GM12878 (cell line): ENCODE results near the gene PUS3.

ENCODE experiments used
- BCL3 ChIP-seq: IDR thresholded peaks from 2 replicates; pipeline ENCODE4 v1.6.1; 2011; ENCODE audit warnings: borderline replicate concordance, low read depth, mild to moderate bottlenecking, moderate library complexity, low read length; ENCODE audit not compliant: insufficient read depth, poor library complexity, severe bottlenecking
- CREB1 ChIP-seq: IDR thresholded peaks from 2 replicates; pipeline ENCODE4 v1.6.1; 2012; ENCODE audit warnings: low read depth, mild to moderate bottlenecking, inconsistent platforms
- CTCF ChIP-seq, 3 experiments: IDR thresholded peaks in 2 of 3; conservative IDR thresholded peaks in 1 of 3; 2 replicates each; pipeline ENCODE4 v1.5.1; 2011; ENCODE audit warnings: low read depth in 3 of 3, low read length in 3 of 3, mild to moderate bottlenecking in 3 of 3, control low read depth in 2 of 3, moderate library complexity in 2 of 3, inconsistent platforms in 1 of 3, mixed read lengths in 1 of 3; ENCODE audit not compliant: control insufficient read depth in 2 of 3, insufficient read depth in 1 of 3; ENCODE audit errors: extremely low read depth in 1 of 3
- EZH2 ChIP-seq: IDR thresholded peaks from 2 replicates; pipeline ENCODE4 v1.6.1; 2012; ENCODE audit warnings: low read depth, mild to moderate bottlenecking, control low read depth, inconsistent platforms, low read length, borderline replicate concordance; ENCODE audit not compliant: control insufficient read depth
- FOS ChIP-seq: IDR thresholded peaks from 3 replicates; pipeline ENCODE4 v1.6.1; 2011; ENCODE audit warnings: borderline replicate concordance; ENCODE audit not compliant: insufficient read length; ENCODE audit errors: extremely low read depth
- LARP7 ChIP-seq: fragments of 450-650 bp; IDR thresholded peaks from 2 replicates; pipeline ENCODE4 v1.6.1; 2017; ENCODE audit warnings: mild to moderate bottlenecking
- MYC ChIP-seq: IDR thresholded peaks from 2 replicates; pipeline ENCODE4 v1.6.1; 2011; ENCODE audit warnings: mild to moderate bottlenecking, low read length, moderate library complexity, inconsistent platforms; ENCODE audit not compliant: insufficient read depth, insufficient replicate concordance, insufficient read length, severe bottlenecking
- RAD21 ChIP-seq: IDR thresholded peaks from 2 replicates; pipeline ENCODE4 v1.6.1; 2011; ENCODE audit warnings: mild to moderate bottlenecking, low read depth, low read length, moderate library complexity; ENCODE audit not compliant: insufficient read depth
- RAD51 ChIP-seq: fragments of 450-650 bp; IDR thresholded peaks from 2 replicates; pipeline ENCODE4 v1.6.1; 2016; ENCODE audit warnings: moderate library complexity, mild to moderate bottlenecking, inconsistent platforms
- REST ChIP-seq: IDR thresholded peaks from 2 replicates; pipeline ENCODE4 v1.6.1; 2012; ENCODE audit warnings: mild to moderate bottlenecking, low read depth, low read length
- SREBF1 ChIP-seq: IDR thresholded peaks from 2 replicates; pipeline ENCODE4 v1.6.1; 2012; ENCODE audit warnings: mild to moderate bottlenecking, low read length
- STAT3 ChIP-seq: IDR thresholded peaks from 2 replicates; pipeline ENCODE4 v1.6.1; 2011; ENCODE audit warnings: low read depth, low read length, improper control_type of control experiment
- TAF1 ChIP-seq: IDR thresholded peaks from 2 replicates; pipeline ENCODE4 v1.6.1; 2011; ENCODE audit warnings: mild to moderate bottlenecking, low read depth, low read length, borderline replicate concordance
- TBL1XR1 ChIP-seq: IDR thresholded peaks from 2 replicates; pipeline ENCODE4 v1.6.1; 2012; ENCODE audit warnings: low read depth, low read length, improper control_type of control experiment

GRCh38 chr11:125918140-125918840 is 15.3 kb upstream of the PUS3 start:
- no peak for TF ChIP-seq TAF1
- TF ChIP-seq BCL3, result no peak
- no peak for TF ChIP-seq EZH2
- no peak for TF ChIP-seq REST
- no peak for TF ChIP-seq RAD21
- no peak for TF ChIP-seq CTCF (IDR thresholded peaks at IDR 0.05 in 2 of 3, conservative IDR thresholded peaks at IDR 0.05 in 1 of 3; ENCODE audit: control insufficient read depth in 2 of 3, extremely low read depth in 1 of 3, insufficient read depth in 1 of 3, low read depth in 3 of 3, low read length in 3 of 3)
- no peak for TF ChIP-seq RAD51
- no peak for TF ChIP-seq SREBF1
- TF ChIP-seq TBL1XR1, result no peak
- no peak for TF ChIP-seq CREB1
- no peak for TF ChIP-seq STAT3
- TF ChIP-seq LARP7, result no peak
- no peak for TF ChIP-seq MYC
- TF ChIP-seq FOS, result no peak
